ENCODE measurements around the gene BAD. TPM values are rescaled to one million over a fixed set of nuclear protein-coding genes. Genes with fewer than 3 reads are reported as not detected.

The BAD gene
- total RNA-seq, 1 donor from 2014 or later = 46.9 TPM

GRCh38 chr11:64258946-64259532 lies 25.4 kb downstream of the BAD start:
- Mint-ChIP-seq H3K27me3 (no peaks in the 10 kb centered on the region), H3K27ac (peak overlapping the region; percentile 59), H3K4me1 (ENCODE audit: low read depth) (no peaks in the 10 kb centered on the region), H3K36me3 (ENCODE audit: insufficient read depth) (peaks cover 15% of the 10 kb centered on the region), H3K4me3 (ENCODE audit: low read depth) (no peak overlapping the region), H3K9me3 (ENCODE audit: low read depth) (no peaks in the 10 kb centered on the region)
- DNase-seq (ENCODE audit: low spot score, unreplicated experiment) = no peak
- TF ChIP-seq CTCF (IDR thresholded peaks at IDR 0.05; ENCODE audit: unreplicated experiment) = no peak

GRCh38 chr11:64258356-64258755 lies 26.1 kb downstream of the BAD start:
- Mint-ChIP-seq H3K36me3 (ENCODE audit: insufficient read depth) (peaks cover 15% of the 10 kb centered on the region), H3K27ac (no peak overlapping the region), H3K27me3 (no peaks in the 10 kb centered on the region), H3K4me1 (ENCODE audit: low read depth) (no peaks in the 10 kb centered on the region), H3K9me3 (ENCODE audit: low read depth) (no peaks in the 10 kb centered on the region), H3K4me3 (ENCODE audit: low read depth) (no peak overlapping the region)
- no peak for TF ChIP-seq CTCF (IDR thresholded peaks at IDR 0.05; ENCODE audit: unreplicated experiment)
- no peak for DNase-seq (ENCODE audit: low spot score, unreplicated experiment)

- no peak for TF ChIP-seq CTCF (IDR thresholded peaks at IDR 0.05; ENCODE audit: unreplicated experiment)
- peaks cover 12% of the 10 kb centered on the region for H3K36me3 Mint-ChIP-seq (ENCODE audit: insufficient read depth)
- H3K27ac Mint-ChIP-seq = no peak overlapping the region
- H3K4me1 Mint-ChIP-seq (ENCODE audit: low read depth) = peaks cover 7% of the 10 kb centered on the region
- H3K4me3 Mint-ChIP-seq (ENCODE audit: low read depth) = no peak overlapping the region
- no peaks in the 10 kb centered on the region for H3K27me3 Mint-ChIP-seq
- H3K9me3 Mint-ChIP-seq (ENCODE audit: low read depth) = no peaks in the 10 kb centered on the region
- no peak for DNase-seq (ENCODE audit: low spot score, unreplicated experiment)
Observed at GRCh38 chr11:64256300-64256699, 28.2 kb downstream of the BAD start.

GRCh38 chr11:64255135-64256128 lies 29.0 kb downstream of the BAD start:
- Mint-ChIP-seq H3K4me3 (ENCODE audit: low read depth) (no peak overlapping the region), H3K27me3 (no peaks in the 10 kb centered on the region), H3K27ac (no peak overlapping the region)

More at GRCh38 chr11:64255135-64256128, 29.0 kb downstream of the BAD start:
- no peak for TF ChIP-seq CTCF (IDR thresholded peaks at IDR 0.05; ENCODE audit: unreplicated experiment)
- Mint-ChIP-seq H3K36me3 (ENCODE audit: insufficient read depth) (peaks cover 12% of the 10 kb centered on the region), H3K4me1 (ENCODE audit: low read depth) (peaks cover 7% of the 10 kb centered on the region), H3K9me3 (ENCODE audit: low read depth) (no peaks in the 10 kb centered on the region)
- no peak for DNase-seq (ENCODE audit: low spot score, unreplicated experiment)
